ENCODE data around the gene KCNT2. TPM values are rescaled to one million over a fixed set of nuclear protein-coding genes. Genes with fewer than 3 reads are reported as not detected.
"Not testable (repeated sequence)": the region's sequence is repeated elsewhere in the genome, so short reads cannot be mapped to it uniquely, and the experiment has no call there.

KCNT2 gene
- total RNA-seq, 2 experiments from 2014 or later = not detected

DNA sequence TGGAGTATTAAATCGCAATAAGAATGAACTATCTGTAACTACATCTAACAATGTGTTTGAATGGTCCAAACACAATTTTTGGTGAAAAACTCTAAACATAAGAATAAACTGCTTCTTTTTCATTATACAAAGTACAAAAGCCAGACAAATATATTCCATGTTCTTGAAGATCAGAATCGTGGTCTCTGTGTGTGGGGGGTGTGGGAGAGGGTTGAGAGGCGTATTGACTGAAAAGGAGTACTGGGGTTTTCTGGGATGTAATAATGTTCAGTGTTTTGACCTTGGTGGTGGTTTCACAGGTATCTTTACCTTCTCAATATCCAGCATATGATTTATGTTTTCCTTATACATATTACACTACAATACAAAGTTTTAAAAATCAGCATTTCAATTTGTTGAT, 42.8 kb upstream of the KCNT2 start:
- intact Hi-C loops (cut with micrococcal nuclease) = no loop called here
- H3K36me3 Mint-ChIP-seq (ENCODE audit: low read depth) = no peaks in the 10 kb centered on the region
- H3K27me3 Mint-ChIP-seq = peaks cover 2% of the 10 kb centered on the region
- H3K9me3 Mint-ChIP-seq = no peaks in the 10 kb centered on the region
- ATAC-seq (no peak), DNase-seq (no peak)
- CTCF ChIA-PET = interaction anchor here (1.3 kb wide), 1 partner anchor 503 kb away, joined by 4 read pairs; no protein-coding TSS in a partner anchor
- POLR2A ChIA-PET = no interaction called here
- peaks cover 12% of the 10 kb centered on the region for H3K4me1 Mint-ChIP-seq (ENCODE audit: low read depth)
- TF ChIP-seq, protein P1, sequence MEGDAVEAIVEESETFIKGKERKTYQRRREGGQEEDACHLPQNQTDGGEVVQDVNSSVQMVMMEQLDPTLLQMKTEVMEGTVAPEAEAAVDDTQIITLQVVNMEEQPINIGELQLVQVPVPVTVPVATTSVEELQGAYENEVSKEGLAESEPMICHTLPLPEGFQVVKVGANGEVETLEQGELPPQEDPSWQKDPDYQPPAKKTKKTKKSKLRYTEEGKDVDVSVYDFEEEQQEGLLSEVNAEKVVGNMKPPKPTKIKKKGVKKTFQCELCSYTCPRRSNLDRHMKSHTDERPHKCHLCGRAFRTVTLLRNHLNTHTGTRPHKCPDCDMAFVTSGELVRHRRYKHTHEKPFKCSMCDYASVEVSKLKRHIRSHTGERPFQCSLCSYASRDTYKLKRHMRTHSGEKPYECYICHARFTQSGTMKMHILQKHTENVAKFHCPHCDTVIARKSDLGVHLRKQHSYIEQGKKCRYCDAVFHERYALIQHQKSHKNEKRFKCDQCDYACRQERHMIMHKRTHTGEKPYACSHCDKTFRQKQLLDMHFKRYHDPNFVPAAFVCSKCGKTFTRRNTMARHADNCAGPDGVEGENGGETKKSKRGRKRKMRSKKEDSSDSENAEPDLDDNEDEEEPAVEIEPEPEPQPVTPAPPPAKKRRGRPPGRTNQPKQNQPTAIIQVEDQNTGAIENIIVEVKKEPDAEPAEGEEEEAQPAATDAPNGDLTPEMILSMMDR (IDR thresholded peaks at IDR 0.05) = no peak
- no peak overlapping the region for H3K4me3 Mint-ChIP-seq
- no peak overlapping the region for H3K27ac Mint-ChIP-seq

DNA sequence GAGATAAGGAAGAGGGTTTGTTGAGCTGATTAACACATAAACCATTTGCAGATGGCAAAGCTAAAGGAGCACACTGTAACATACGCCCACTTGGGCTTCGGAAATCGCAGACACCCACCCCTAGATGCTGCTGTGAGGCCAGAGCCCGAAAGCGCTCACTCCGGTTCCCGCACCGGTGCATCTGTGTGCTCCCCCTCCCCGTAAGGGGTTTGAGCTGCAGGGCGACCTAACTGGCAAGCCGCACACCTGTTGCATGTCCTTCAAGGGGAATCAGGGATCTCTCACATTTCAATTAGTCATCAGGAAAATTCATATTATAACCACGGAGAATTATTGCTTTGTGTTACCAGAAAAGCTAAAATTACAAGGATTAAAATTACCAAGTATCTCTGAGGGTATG, 42.2 kb upstream of the KCNT2 start:
- TF ChIP-seq, protein P1 (IDR thresholded peaks at IDR 0.05) = no peak
- CTCF ChIA-PET = interaction anchor here (1.3 kb wide), 1 partner anchor 502 kb away, joined by 4 read pairs; no protein-coding TSS in a partner anchor
- no peak for ATAC-seq

DNA sequence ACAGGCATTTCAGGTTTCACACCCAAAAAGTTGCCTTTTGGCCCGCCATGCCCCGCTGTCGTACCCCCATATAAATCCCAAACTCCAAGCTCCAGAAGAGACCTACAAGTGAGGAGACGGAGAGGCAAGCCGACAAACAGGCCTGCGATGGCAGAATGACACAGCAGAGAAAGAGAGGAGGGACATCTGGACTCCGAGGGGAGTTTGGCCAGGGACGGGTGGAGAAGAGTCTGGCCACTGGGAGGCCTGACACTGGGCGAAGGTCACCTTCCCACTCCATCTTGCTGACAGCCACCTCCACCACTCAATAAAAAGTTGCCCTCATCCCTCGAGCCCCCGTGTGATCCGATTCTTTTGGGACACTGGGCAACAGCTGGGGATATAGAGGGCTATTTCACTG, 41.8 kb upstream of the KCNT2 start:
- peaks cover 2% of the 10 kb centered on the region for H3K27me3 Mint-ChIP-seq
- ChIA-PET CTCF (interaction anchor here (1.3 kb wide), 1 partner anchor 502 kb away, joined by 4 read pairs; no protein-coding TSS in a partner anchor), POLR2A (no interaction called here)
- intact Hi-C loops (cut with micrococcal nuclease) = no loop called here
- no peaks in the 10 kb centered on the region for H3K9me3 Mint-ChIP-seq
- no peaks in the 10 kb centered on the region for H3K36me3 Mint-ChIP-seq (ENCODE audit: low read depth)
- ATAC-seq (no peak), DNase-seq (no peak)
- TF ChIP-seq, protein P1 (IDR thresholded peaks at IDR 0.05) = no peak
- no peak overlapping the region for H3K4me3 Mint-ChIP-seq
- H3K4me1 Mint-ChIP-seq (ENCODE audit: low read depth) = peaks cover 12% of the 10 kb centered on the region
- no peak overlapping the region for H3K27ac Mint-ChIP-seq

More for the DNA sequence above, 42.2 kb upstream of the KCNT2 start:
- DNase-seq = no peak
- POLR2A ChIA-PET = no interaction called here
- intact Hi-C loops (cut with micrococcal nuclease) = no loop called here
- H3K4me1 Mint-ChIP-seq (ENCODE audit: low read depth) = peaks cover 12% of the 10 kb centered on the region
- no peak overlapping the region for H3K4me3 Mint-ChIP-seq
- no peaks in the 10 kb centered on the region for H3K36me3 Mint-ChIP-seq (ENCODE audit: low read depth)
- no peaks in the 10 kb centered on the region for H3K9me3 Mint-ChIP-seq
- H3K27ac Mint-ChIP-seq = no peak overlapping the region
- peaks cover 2% of the 10 kb centered on the region for H3K27me3 Mint-ChIP-seq

DNA sequence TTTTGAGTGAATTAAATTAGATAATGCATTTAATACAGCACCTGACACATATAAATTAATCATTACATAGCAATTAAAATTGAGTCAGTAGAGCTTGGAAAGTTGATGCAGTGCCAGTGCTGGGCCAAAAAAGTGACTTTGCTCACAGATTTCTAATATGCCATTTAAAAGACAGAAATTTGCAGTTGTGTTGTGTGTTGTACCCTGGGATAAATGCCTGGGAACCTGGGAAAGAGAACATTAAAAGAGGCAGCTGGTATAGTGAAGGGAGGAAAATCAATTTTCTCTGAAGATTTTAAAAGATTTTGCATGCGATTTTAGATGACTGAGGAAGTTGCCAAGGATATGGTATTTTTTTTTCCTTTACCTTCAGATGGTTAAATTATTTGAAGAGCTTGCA, 32.7 kb upstream of the KCNT2 start:
- TF ChIP-seq, protein P1 (IDR thresholded peaks at IDR 0.05) = no peak
- no peak for DNase-seq
- no peak overlapping the region for H3K27ac Mint-ChIP-seq
- no peaks in the 10 kb centered on the region for H3K36me3 Mint-ChIP-seq (ENCODE audit: low read depth)
- H3K9me3 Mint-ChIP-seq = no peaks in the 10 kb centered on the region
- H3K27me3 Mint-ChIP-seq = no peaks in the 10 kb centered on the region
- POLR2A ChIA-PET = no interaction called here
- CTCF ChIA-PET = no interaction called here
- no peak overlapping the region for H3K4me3 Mint-ChIP-seq
- no peaks in the 10 kb centered on the region for H3K4me1 Mint-ChIP-seq (ENCODE audit: low read depth)
- intact Hi-C loops (cut with micrococcal nuclease) = no loop called here
- no peak for ATAC-seq

DNA sequence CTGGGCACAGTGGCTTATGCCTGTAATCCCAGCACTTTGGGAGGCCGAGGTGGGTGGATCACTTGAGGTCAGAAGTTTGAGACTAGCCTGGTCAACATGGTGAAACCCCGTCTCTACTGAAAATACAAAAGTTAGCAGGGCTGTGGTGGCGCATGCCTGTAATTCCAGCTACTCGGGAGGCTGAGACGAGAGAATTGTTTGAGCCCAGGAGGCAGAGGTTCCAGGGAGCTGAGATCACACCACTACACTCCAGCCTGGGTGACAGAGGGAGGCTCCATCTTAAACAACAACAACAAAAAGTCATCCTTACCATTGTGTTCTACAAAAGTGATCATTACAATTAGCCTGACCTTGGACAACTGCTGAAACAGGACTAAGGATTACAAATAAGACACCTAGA, 31.1 kb upstream of the KCNT2 start:
- DNase-seq; POLR2A ChIA-PET; ATAC-seq; CTCF ChIA-PET; H3K4me3 Mint-ChIP-seq; intact Hi-C loops (cut with micrococcal nuclease); H3K9me3 Mint-ChIP-seq; H3K4me1 Mint-ChIP-seq (ENCODE audit: low read depth); H3K27ac Mint-ChIP-seq; H3K27me3 Mint-ChIP-seq; H3K36me3 Mint-ChIP-seq (ENCODE audit: low read depth): not testable (repeated sequence)

DNA sequence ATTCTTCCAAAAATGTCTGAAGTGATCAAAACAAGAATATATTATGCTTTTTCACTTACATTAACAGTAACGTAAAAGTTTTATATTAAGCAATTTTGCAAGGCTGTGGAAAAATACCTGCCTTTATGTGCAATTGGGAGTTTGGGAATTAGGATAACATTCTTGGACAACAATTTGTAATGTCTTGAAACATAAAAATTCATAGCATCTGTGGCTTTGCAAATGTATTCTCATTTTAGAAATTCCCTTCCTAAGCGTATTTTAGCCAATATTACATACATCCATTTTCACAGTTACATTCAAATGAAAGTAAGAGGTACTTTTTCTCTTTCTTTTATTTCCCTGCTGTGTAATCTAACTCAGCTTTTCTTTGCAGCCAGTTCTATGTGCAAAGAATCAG, 30.2 kb upstream of the KCNT2 start:
- ChIA-PET POLR2A (no interaction called here), CTCF (no interaction called here)
- no peaks in the 10 kb centered on the region for H3K36me3 Mint-ChIP-seq (ENCODE audit: low read depth)
- no peaks in the 10 kb centered on the region for H3K27me3 Mint-ChIP-seq
- no peak overlapping the region for H3K27ac Mint-ChIP-seq
- no peak for DNase-seq
- H3K4me3 Mint-ChIP-seq = no peak overlapping the region
- TF ChIP-seq, protein P1 (IDR thresholded peaks at IDR 0.05) = no peak
- no peaks in the 10 kb centered on the region for H3K4me1 Mint-ChIP-seq (ENCODE audit: low read depth)
- intact Hi-C loops (cut with micrococcal nuclease) = no loop called here
- H3K9me3 Mint-ChIP-seq = no peaks in the 10 kb centered on the region
- ATAC-seq = no peak
